Tibial nerve (tissue), 4 donors: ENCODE results near the gene CLEC6A.

Experiments
- CTCF ChIP-seq, 5 experiments: fragments of 200-600 bp in 3 of 5; fragments of 450-650 bp in 2 of 5; sonication (generic) in 3 of 5; IDR thresholded peaks; one replicate each; pipeline ENCODE4 v1.5.1; 2016 to 2019; ENCODE audit warnings: antibody characterized with exemption in 5 of 5, mild to moderate bottlenecking in 3 of 5, moderate library complexity in 2 of 5
- EP300 ChIP-seq, 2 donors: sonication (generic); formaldehyde crosslinking; IDR thresholded peaks; one replicate each; pipeline ENCODE4 v1.6.1; 2017; ENCODE audit warnings: antibody characterized with exemption in 2 of 2, mild to moderate bottlenecking in 1 of 2
- POLR2A ChIP-seq, 2 donors: fragments of 450-650 bp; IDR thresholded peaks; one replicate each; pipeline ENCODE4 v1.6.1; 2017; ENCODE audit warnings: antibody characterized with exemption in 2 of 2, mild to moderate bottlenecking in 2 of 2, moderate library complexity in 2 of 2

GRCh38 chr12:8449355-8449859 lies 6.4 kb upstream of the CLEC6A start:
- TF ChIP-seq POLR2A (IDR thresholded peaks at IDR 0.05) (no peak), CTCF (IDR thresholded peaks at IDR 0.05) (no peak), EP300 (IDR thresholded peaks at IDR 0.05) (no peak)
